ENCODE measurements around the gene SORCS2. TPM values are rescaled to one million over a fixed set of nuclear protein-coding genes. Genes with fewer than 3 reads are reported as not detected.

Gene SORCS2
- total RNA-seq, 6 experiments from 2014 or later: 0.18 to 6.2 (median 3.1) TPM

DNA sequence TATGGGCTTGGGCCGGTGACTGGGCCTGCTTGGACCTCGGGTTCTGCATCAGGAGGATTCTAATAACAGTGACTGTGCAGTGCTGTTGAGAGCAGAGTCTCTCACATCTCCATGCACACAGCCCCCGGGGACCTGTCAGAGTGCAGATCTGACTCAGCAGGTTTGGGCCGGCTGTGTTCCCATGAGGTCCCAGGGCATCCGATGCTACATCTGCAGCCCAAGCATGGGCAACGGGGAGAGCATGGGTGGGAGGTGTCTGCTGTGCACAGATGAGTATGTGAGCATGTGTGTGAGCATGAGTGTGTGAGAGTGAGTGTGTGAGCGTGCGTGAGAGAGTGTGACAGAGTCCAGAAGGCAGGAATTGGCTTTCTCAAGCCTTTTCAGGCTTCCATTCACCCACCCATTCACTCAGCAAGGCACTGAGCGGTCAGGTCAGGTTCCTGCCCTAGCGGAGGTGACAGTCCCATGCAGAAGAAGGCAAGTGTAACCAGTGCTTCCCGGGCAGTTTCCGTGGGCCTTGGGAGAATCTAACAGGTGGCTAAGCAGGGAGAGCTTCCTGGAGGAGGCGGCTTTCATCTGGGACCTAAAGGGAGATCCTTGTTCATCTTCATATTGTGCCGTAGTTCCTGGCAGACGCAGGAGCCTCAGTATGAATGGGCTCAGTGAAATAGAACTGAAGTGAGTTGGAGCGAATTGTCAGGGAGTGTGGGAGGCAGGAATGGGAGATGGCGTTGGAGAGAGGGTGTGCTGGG is 62.6 kb downstream of the SORCS2 start:
- no peaks in the 10 kb centered on the region for H3K36me3 ChIP-seq
- WGBS (ENCODE audit: insufficient coverage, low coverage, low lambda C conversion rate, missing lambda C conversion rate): 79% methylated on average over 5 of the region's 17 CpGs
- DNase-seq: no peak
- no peaks in the 10 kb centered on the region for H3K4me1 ChIP-seq
- no peak overlapping the region for H3K27ac ChIP-seq
- no peaks in the 10 kb centered on the region for H3K27me3 ChIP-seq
- ATAC-seq: no peak
- TF ChIP-seq POLR2A (IDR thresholded peaks at IDR 0.05) (no peak), CTCF (IDR thresholded peaks at IDR 0.05) (no peak)
- no peaks in the 10 kb centered on the region for H3K9me3 ChIP-seq
- no peak overlapping the region for H3K4me3 ChIP-seq
- intact Hi-C loops (cut with DNase I): no loop called here

- no peak overlapping the region for H3K27ac ChIP-seq
These were observed 63.1 kb downstream of the SORCS2 start for GRCh38 chr4:7255488-7255881.

DNA sequence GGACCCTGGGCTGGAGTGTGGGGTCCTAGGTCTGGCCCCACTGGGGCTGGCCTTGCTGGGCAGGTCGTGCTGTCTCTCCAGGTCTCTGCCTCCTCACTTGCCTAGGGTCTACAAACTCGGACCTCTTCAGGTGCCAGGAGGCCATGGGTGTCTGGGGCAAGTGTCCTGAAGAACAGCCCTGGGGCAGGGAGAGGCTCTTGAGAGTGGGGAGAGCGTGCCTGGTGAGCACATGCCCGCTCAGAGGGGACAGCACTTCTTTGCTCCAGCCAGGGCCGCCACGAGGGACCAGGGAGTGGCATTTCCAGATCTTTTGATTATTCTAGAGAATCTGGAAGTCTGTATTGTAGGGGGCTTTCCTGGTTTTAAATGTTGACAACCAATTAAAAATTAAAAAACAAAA is 63.7 kb downstream of the SORCS2 start:
- no peaks in the 10 kb centered on the region for H3K4me1 ChIP-seq
- DNase-seq (no peak), ATAC-seq (no peak)
- WGBS (ENCODE audit: insufficient coverage, low coverage, low lambda C conversion rate, missing lambda C conversion rate): 0% methylated on average over 1 of the region's 6 CpGs
- no peaks in the 10 kb centered on the region for H3K9me3 ChIP-seq
- no peak overlapping the region for H3K4me3 ChIP-seq
- no peak overlapping the region for H3K27ac ChIP-seq
- TF ChIP-seq CTCF (IDR thresholded peaks at IDR 0.05) (no peak), POLR2A (IDR thresholded peaks at IDR 0.05) (no peak)
- no peaks in the 10 kb centered on the region for H3K27me3 ChIP-seq
- no peaks in the 10 kb centered on the region for H3K36me3 ChIP-seq
- intact Hi-C loops (cut with DNase I): no loop called here

More at GRCh38 chr4:7255488-7255881, 63.1 kb downstream of the SORCS2 start:
- no peak overlapping the region for H3K4me3 ChIP-seq
- no peaks in the 10 kb centered on the region for H3K27me3 ChIP-seq
- intact Hi-C loops (cut with DNase I): no loop called here
- DNase-seq (no peak), ATAC-seq (no peak)
- no peak for TF ChIP-seq POLR2A (IDR thresholded peaks at IDR 0.05)
- TF ChIP-seq CTCF (IDR thresholded peaks at IDR 0.05): no peak
- H3K4me1 ChIP-seq: no peaks in the 10 kb centered on the region
- no peaks in the 10 kb centered on the region for H3K36me3 ChIP-seq
- no peaks in the 10 kb centered on the region for H3K9me3 ChIP-seq
- WGBS (ENCODE audit: insufficient coverage, low coverage, low lambda C conversion rate, missing lambda C conversion rate): 80% methylated on average over 1 of the region's 14 CpGs

GRCh38 chr4:7256984-7257810 is 64.9 kb downstream of the SORCS2 start:
- Histone ChIP-seq H3K27ac (no peak overlapping the region), H3K9me3 (no peaks in the 10 kb centered on the region), H3K4me1 (no peaks in the 10 kb centered on the region), H3K36me3 (no peaks in the 10 kb centered on the region), H3K27me3 (no peaks in the 10 kb centered on the region), H3K4me3 (no peak overlapping the region)
- intact Hi-C loops (cut with DNase I): no loop called here
- no peak for ATAC-seq
- TF ChIP-seq POLR2A (IDR thresholded peaks at IDR 0.05): no peak
- 36% methylated on average over 5 of the region's 17 CpGs for WGBS (ENCODE audit: insufficient coverage, low coverage, low lambda C conversion rate, missing lambda C conversion rate)
- no peak for DNase-seq

DNA sequence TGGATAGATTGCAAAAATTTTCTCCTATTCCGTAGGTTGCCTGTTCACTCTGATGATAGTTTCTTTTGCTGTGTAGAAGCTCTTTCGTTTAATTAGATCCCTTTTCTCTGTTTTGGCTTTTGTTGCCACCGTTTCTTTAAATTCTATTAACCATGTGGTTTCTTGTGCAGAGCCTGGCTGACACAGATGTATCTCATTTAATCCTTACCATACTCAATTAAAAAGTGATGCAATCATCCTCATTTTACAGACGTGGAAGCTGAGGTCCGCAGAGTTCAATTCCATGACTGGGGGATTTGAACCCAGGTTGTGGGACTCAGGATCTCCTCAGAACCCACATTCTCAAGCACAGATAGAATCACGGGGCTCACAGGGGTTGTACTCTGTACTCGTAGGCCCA is 66.7 kb downstream of the SORCS2 start:
- TF ChIP-seq CTCF (IDR thresholded peaks at IDR 0.05): no peak
- TF ChIP-seq POLR2A (IDR thresholded peaks at IDR 0.05): no peak
- DNase-seq (no peak), ATAC-seq (no peak)
- 77% methylated on average over 6 of the region's 7 CpGs for WGBS (ENCODE audit: insufficient coverage, low coverage, low lambda C conversion rate, missing lambda C conversion rate)
- H3K9me3 ChIP-seq: no peaks in the 10 kb centered on the region
- no peaks in the 10 kb centered on the region for H3K27me3 ChIP-seq
- no peak overlapping the region for H3K27ac ChIP-seq
- no peaks in the 10 kb centered on the region for H3K4me1 ChIP-seq
- intact Hi-C loops (cut with DNase I): no loop called here
- H3K4me3 ChIP-seq: no peak overlapping the region
- H3K36me3 ChIP-seq: no peaks in the 10 kb centered on the region

All from right lobe of liver (tissue), 6 donors.